ENCODE data around the gene STXBP1.

STXBP1 gene

GRCh38 chr9:127714951-127715469 is 102.9 kb downstream of the STXBP1 start:
- DNase-seq (ENCODE audit: low read depth), result no peak

GRCh38 chr9:127715470-127716337 is 103.6 kb downstream of the STXBP1 start, which contains the start of the genes PTRH1 and TTC16:
TSS of gene PTRH1 (minus strand) at chr9:127715663. CDS start at chr9:127715639, 24 bp downstream.
TSS of gene TTC16 (plus strand) at chr9:127716079. CDS start at chr9:127716146, 67 bp downstream.
- DNase-seq (ENCODE audit: low read depth), result peak; percentile 93

GRCh38 chr9:127716412-127716811 is 104.3 kb downstream of the STXBP1 start:
- DNase-seq (ENCODE audit: low read depth), result no peak

- DNase-seq (ENCODE audit: low read depth), result no peak
Observed at GRCh38 chr9:127717766-127718165, 105.7 kb downstream of the STXBP1 start.

- no peak for DNase-seq (ENCODE audit: low read depth)
Observed at GRCh38 chr9:127720031-127720864, 108.2 kb downstream of the STXBP1 start.

- no peak for DNase-seq (ENCODE audit: low read depth)
Observed at GRCh38 chr9:127720865-127721227, 108.8 kb downstream of the STXBP1 start.

- no peak for DNase-seq (ENCODE audit: low read depth)
Observed at GRCh38 chr9:127721391-127721821, 109.3 kb downstream of the STXBP1 start.

- DNase-seq (ENCODE audit: low read depth), result no peak
Observed at GRCh38 chr9:127722055-127722745, 110.1 kb downstream of the STXBP1 start.

- no peak for DNase-seq (ENCODE audit: low read depth)
Observed at GRCh38 chr9:127723013-127723412, 110.9 kb downstream of the STXBP1 start.

- peak; percentile 73 for DNase-seq (ENCODE audit: low read depth)
Observed at GRCh38 chr9:127723444-127723843, 111.4 kb downstream of the STXBP1 start.

- no peak for DNase-seq (ENCODE audit: low read depth)
Observed at GRCh38 chr9:127724012-127724411, 111.9 kb downstream of the STXBP1 start.

- no peak for DNase-seq (ENCODE audit: low read depth)
Observed at GRCh38 chr9:127726871-127727270, 114.8 kb downstream of the STXBP1 start.

- DNase-seq (ENCODE audit: low read depth), result no peak
Observed at GRCh38 chr9:127728808-127729207, 116.7 kb downstream of the STXBP1 start.

- no peak for DNase-seq (ENCODE audit: low read depth)
Observed at GRCh38 chr9:127729522-127730256, 117.6 kb downstream of the STXBP1 start.

- no peak for DNase-seq (ENCODE audit: low read depth)
Observed at GRCh38 chr9:127730262-127730661, 118.2 kb downstream of the STXBP1 start.

GRCh38 chr9:127730799-127731410 is 118.8 kb downstream of the STXBP1 start:
- no peak for DNase-seq (ENCODE audit: low read depth)

GRCh38 chr9:127731938-127732337 is 119.9 kb downstream of the STXBP1 start:
- no peak for DNase-seq (ENCODE audit: low read depth)

- no peak for DNase-seq (ENCODE audit: low read depth)
Observed at GRCh38 chr9:127732444-127732843, 120.4 kb downstream of the STXBP1 start.

- no peak for DNase-seq (ENCODE audit: low read depth)
Observed at GRCh38 chr9:127733614-127734013, 121.5 kb downstream of the STXBP1 start.

GRCh38 chr9:127734247-127734746 is 122.2 kb downstream of the STXBP1 start:
- no peak for DNase-seq (ENCODE audit: low read depth)

All from GM04504 (cell line).